ENCODE data around the gene UBXN7. TPM values are rescaled to one million over a fixed set of nuclear protein-coding genes. Genes with fewer than 3 reads are reported as not detected.

The UBXN7 gene
- total and polyA plus RNA-seq, 2 of the 4 experiments (the other 2 are of a cell fraction), result 8.6 to 16.1 TPM

GRCh38 chr3:196477678-196478077 lies 45.5 kb upstream of the UBXN7 start:
- peaks cover 24% of the 10 kb centered on the region for H3K36me3 ChIP-seq (ENCODE audit: control insufficient read depth, insufficient read depth, low read length)

More at GRCh38 chr3:196477678-196478077, 45.5 kb upstream of the UBXN7 start:
- intact Hi-C loops (cut with micrococcal nuclease) (no loop called here), dilution Hi-C loops (cut with HindIII; ENCODE audit: low sequenced_read_pairs, unreplicated experiment) (no loop called here), in situ Hi-C loops (cut with MboI; ENCODE audit: low sequenced_read_pairs) (no loop called here)
- H2BK120ac ChIP-seq (ENCODE audit: low read depth, low read length), result no peak overlapping the region
- BruUV-seq (replicated peaks), result no TSS peak
- H3K9me3 ChIP-seq (ENCODE audit: control insufficient read depth, insufficient read depth, low read length), result no peaks in the 10 kb centered on the region
- TF ChIP-seq MAFK (IDR thresholded peaks at IDR 0.05; ENCODE audit: low read depth, low read length), result no peak
- TF ChIP-seq SMC3 (IDR thresholded peaks at IDR 0.05; ENCODE audit: low read depth, low read length), result no peak
- DNase-seq, result no peak
- WGBS, 2 experiments (ENCODE audit: extremely low coverage in 2 of 2, insufficient read length in 1 of 2), result 100% methylated on average over 1 of the region's 4 CpGs; no CpG with 5 or more reads in 1 of the 2 experiments
- H3K18ac ChIP-seq (ENCODE audit: low read depth, low read length), result no peak overlapping the region
- no peak overlapping the region for H3K4ac ChIP-seq (ENCODE audit: low read depth, low read length)
- H4K20me1 ChIP-seq (ENCODE audit: insufficient read depth, low read length), result no peaks in the 10 kb centered on the region
- no peak overlapping the region for H4K5ac ChIP-seq (ENCODE audit: low read depth, low read length)
- H3K56ac ChIP-seq (ENCODE audit: extremely low read depth, insufficient read depth, low read length), result no peak overlapping the region
- no peak overlapping the region for H2AFZ ChIP-seq (replicated peaks; ENCODE audit: low read length, poor library complexity)
- no peak overlapping the region for H3K23ac ChIP-seq (ENCODE audit: low read depth, low read length)
- H3K9me1 ChIP-seq (ENCODE audit: insufficient read depth, low read length), result 0 out of 2 replicates have a peak, but pooled peaks cover 2% of the 10 kb centered on the region
- H3K9ac ChIP-seq (ENCODE audit: low read depth, low read length), result no peak overlapping the region
- no peak overlapping the region for H2BK15ac ChIP-seq (ENCODE audit: low read depth, low read length)
- no peak overlapping the region for H2AK5ac ChIP-seq (ENCODE audit: low read depth, low read length)
- no peak overlapping the region for H4K8ac ChIP-seq (ENCODE audit: low read depth in 2 of 2, low read length in 2 of 2)
- H3K14ac ChIP-seq (replicated peaks; ENCODE audit: low read depth, low read length), result no peak overlapping the region
- no peak overlapping the region for H2AK9ac ChIP-seq (replicated peaks; ENCODE audit: low read depth, low read length, poor library complexity)
- ATAC-seq (ENCODE audit: low read depth), result no peak
- H3K27me3 ChIP-seq (ENCODE audit: control insufficient read depth, insufficient read depth, low read length), result no peaks in the 10 kb centered on the region
- no peak overlapping the region for H3K27ac ChIP-seq (ENCODE audit: insufficient read depth, low read length)
- no peaks in the 10 kb centered on the region for H3K4me1 ChIP-seq (ENCODE audit: control insufficient read depth, insufficient read depth, low read length)
- H2BK20ac ChIP-seq (ENCODE audit: low read depth, low read length), result no peak overlapping the region
- no peak overlapping the region for H2BK5ac ChIP-seq (ENCODE audit: low read depth, low read length, poor library complexity, severe bottlenecking)
- H3K4me3 ChIP-seq (ENCODE audit: insufficient read depth, low read depth, low read length), result no peak overlapping the region
- ChIA-PET POLR2A (ENCODE audit: unreplicated experiment) (no interaction called here), CTCF (no interaction called here)
- no peak overlapping the region for H3K4me2 ChIP-seq (ENCODE audit: low read depth, low read length)
- no peak overlapping the region for H4K91ac ChIP-seq (ENCODE audit: insufficient read depth, low read depth, low read length)
- H3K79me1 ChIP-seq (ENCODE audit: low read depth in 1 of 2, low read length in 2 of 2), result peaks cover 9 to 10% of the 10 kb centered on the region in 2 experiments; a peak in 2 of 4 replicates
